CD4-positive, alpha-beta T cell treated with Interleukin-15 for 4 hours (primary cell): Measurements from ENCODE around the gene BEX5.
"Not testable (repeated sequence)": the region's sequence is repeated elsewhere in the genome, so short reads cannot be mapped to it uniquely, and the experiment has no call there.

Experiments used
- DNase-seq: peaks from one replicate; pipeline ENCODE4 v3.0.0-alpha.2; 2020; ENCODE audit warnings: low spot score

Gene BEX5

DNA sequence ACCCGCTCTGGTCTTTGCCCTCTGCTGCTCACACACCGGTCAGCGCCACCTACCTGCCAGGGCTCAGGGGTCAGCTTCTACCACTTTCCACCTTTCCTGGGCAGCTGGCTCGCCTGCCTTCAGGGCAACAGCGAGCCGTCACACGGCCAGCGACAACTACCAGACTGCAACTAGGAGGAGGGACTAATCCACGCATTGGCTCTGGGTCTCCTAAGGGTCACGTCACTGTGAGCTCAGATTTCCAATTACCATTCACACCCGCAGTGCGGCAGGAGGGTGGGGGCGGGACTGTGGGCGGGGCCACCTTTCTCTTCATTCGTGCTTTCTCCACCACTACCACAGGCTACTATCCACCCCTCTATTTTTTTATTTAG, at the start of gene BEX5:
Gene BEX5 (minus strand): TSS at position 172 of the 374 bp plus-strand sequence. CDS start 1,712 bp downstream, outside the sequence.
- peak; percentile 51 for DNase-seq

DNA sequence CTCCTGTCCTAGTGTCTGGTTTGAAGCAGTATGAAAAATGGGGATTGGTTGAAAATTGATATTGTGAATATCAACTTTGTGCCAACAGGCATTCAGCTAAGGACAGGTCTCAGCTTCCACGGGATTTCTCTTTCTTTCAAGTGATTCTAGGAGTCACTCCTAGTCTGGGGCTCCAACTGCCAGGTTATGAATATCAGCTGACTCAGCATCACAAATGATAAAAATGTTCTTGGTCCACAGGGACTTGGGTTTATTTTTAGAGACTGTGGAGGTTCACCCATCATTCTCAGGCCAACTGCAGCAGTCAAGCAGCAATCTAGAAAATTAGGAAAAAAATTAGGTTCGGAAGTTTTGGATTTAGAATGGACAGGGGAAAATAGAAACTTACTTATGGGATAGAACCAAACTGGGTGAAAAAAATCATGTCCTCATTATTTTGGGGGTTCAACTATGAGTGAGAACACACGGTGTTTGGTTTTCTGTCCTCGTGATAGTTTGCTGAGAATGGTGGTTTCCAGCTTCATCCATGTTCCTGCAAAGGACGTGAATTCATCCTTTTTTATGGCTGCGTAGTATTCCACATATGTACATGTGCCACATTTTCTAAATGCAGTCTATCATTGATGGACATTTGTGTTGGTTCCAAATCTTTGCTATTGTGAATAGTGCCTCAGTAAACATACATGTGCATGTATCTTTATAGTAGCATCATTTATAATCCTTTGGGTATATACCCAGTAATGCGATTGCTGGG, 30.4 kb upstream of the BEX5 start:
- no peak for DNase-seq

DNA sequence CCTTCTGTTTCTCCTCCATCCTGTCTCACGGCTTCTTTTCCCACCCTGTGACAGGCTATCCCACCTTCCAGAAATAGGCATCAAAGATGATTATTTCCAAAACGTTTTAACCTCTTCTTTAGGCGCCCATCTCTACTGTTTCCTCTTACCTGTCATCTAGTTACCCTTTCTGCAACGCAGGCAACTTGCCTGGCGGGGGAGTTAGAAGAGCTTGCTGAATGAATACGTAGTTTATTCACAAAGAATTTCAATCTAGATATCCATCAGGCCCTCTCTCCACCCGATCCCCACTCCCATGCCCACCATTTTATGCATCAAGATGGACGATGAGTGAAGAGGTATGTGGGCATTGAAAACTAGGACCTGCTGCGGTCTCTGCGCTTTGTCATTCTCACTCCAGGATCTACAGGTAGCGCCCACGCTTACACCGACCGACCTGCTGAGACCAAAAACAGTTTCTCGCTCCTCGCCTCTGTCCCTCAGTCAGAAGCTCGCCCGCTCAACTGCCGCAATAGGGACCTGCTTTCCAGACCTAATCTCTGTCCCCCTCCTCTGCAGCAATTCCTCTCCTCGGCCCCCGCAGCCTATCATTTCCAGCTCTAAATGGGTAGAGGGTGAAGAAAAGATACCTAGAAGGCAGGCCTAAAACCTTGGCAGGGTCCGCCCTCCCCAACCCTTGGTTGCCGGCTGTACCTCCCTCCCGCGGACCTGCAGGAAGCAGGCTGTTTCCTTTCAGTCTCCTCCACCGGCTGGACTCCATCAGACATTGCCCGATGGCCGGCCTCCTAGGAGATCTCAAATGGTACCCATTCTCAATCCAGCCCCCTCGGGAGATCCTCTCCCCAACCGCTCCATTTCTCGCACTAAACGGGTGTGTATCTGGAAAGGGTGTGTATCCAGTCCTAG, 624 bp downstream of the BEX5 start:
- peak; percentile 10 for DNase-seq

DNA sequence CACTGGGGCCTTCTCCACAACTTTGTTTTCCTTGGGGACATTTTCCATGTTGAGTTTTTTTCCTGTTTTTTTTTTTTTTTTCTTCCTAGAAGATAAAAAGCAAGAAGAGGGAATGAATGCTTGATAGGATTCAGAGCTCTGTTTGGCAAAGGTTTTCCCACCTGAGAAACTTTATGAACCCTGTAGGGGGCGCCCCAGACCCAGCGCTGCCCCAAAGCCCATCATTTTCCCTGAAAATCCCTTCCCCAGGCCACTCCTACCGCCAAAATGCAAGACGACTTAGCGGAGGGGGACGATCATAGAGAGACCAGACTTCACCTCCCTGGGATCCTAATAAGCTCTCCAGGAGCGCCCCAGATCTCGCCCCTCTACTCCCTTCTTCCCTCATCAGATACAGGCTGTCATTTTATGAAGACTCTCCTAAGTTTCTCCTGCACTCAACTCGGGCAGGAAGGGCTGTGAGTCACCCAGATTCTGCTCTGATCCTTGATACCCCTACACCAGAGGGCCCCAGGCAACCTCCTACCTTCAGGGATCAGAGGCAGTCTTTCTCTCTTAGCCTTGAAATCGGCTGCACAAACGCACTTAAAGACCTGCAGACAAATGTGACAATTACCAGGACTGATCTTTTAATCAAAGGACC, 1.4 kb downstream of the BEX5 start:
- no peak for DNase-seq

DNA sequence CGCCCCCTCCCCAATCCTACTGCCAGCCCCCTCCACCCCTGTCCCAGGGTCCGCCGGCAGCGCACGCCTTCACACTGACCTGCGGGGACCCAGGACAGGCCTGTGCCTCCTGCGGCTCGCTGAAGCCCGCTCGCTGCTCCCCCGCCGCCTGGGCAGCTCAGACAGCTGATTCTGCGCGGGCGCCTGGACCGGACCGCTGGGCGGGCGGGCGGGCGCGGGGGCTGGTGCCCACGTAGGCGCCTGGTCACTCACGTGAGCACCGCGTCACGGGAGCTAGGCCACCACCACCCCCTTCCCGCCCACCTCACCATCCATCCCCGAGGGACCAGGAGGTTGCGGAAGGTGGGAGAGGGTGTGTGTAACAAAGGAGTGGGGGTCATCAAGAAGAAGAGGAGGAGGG, 13.5 kb downstream of the BEX5 start, which contains the start of gene TCEAL6:
Gene TCEAL6 (minus strand): TSS at position 208 of the 400 bp plus-strand sequence.
- DNase-seq, result not testable (repeated sequence)

DNA sequence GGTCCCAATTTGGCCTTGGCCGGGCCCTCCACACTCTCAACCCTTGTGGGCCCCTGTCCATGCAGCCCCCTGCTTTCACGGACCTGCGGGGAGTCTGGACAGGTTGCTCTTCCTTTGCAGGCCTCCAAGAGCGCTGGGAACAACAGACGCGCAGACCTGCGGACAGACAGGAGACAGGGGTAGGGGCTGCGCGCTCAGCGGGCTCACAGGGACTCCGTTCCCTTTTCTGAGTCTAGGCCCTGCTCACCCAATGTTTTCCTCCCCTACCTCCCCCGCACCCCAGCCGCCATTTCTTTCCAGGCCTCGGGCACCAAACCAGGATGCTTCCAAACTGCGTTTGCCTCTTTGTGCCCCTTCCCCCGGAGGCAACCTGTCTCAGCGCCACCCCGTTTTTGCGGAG, 14.1 kb downstream of the BEX5 start:
- DNase-seq, result not testable (repeated sequence)

DNA sequence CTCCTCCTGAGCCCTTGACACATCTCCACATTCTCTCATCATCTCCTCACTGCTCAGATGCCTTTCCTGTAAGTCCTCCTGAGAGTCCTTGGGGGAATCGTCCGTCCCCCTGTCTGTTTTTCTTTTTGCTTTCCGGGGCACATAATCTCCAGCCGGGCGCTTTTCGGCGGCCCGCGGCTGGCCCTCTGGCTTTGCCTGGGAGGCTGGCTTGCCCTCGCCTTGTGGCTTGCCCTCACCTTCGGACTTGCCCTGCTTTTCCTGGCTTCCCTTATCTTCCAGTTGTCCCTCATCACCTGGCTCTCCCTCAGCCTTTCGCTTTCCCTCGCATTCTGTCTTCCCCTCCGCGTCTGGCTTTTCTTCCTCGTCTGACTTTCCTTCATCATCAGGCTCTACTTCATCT, 14.9 kb downstream of the BEX5 start:
- not testable (repeated sequence) for DNase-seq

DNA sequence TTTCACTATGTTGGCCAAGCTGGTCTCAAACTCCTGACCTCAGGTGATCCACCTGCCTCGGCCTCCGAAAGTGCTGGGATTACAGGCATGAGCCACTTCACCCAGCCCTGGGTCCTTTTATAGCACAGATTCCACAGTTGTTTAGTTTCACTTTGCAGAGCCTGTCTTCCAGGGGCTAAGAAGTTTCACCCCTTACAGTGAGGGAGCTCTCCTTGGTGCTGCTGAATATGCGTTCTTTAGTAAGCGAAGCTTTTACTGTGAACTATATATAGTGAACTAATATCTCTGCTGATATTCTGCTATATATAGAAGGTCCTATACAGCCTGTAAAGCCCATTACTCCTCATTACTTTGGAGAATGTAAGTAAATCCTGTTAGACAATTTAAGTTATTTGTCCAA, 17.7 kb downstream of the BEX5 start:
- no peak for DNase-seq

DNA sequence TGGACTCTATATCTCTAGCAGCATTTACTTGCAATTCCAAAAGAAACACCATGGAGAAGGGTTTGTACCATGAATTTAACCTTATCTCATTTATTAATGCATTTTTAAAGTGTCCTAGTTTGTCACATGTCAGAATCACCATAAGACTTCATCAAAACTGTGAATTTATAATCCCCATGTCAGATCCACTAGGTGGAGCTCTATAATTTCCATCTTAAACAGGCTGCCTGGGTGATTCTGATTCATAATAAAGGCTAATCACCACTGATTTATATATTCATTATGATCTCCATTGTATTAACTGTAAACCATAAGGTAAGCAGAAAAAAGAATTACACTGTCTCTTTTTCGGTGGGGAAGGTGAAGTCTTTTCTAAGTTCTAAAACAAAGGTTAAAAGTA, 26.3 kb downstream of the BEX5 start:
- no peak for DNase-seq

DNA sequence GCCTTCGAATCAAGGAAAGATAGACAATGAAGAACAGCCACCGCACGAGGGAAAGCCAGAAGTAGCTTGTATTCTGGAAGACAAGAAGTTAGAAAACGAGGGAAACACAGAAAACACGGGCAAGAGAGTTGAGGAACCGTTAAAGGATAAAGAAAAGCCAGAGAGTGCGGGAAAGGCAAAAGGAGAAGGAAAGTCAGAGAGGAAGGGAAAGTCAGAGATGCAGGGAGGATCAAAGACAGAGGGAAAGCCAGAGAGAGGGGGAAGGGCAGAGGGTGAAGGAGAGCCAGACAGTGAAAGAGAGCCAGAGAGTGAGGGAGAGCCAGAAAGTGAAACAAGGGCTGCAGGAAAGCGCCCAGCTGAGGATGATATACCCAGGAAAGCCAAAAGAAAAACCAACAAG, 28.9 kb downstream of the BEX5 start:
- no peak for DNase-seq

DNA sequence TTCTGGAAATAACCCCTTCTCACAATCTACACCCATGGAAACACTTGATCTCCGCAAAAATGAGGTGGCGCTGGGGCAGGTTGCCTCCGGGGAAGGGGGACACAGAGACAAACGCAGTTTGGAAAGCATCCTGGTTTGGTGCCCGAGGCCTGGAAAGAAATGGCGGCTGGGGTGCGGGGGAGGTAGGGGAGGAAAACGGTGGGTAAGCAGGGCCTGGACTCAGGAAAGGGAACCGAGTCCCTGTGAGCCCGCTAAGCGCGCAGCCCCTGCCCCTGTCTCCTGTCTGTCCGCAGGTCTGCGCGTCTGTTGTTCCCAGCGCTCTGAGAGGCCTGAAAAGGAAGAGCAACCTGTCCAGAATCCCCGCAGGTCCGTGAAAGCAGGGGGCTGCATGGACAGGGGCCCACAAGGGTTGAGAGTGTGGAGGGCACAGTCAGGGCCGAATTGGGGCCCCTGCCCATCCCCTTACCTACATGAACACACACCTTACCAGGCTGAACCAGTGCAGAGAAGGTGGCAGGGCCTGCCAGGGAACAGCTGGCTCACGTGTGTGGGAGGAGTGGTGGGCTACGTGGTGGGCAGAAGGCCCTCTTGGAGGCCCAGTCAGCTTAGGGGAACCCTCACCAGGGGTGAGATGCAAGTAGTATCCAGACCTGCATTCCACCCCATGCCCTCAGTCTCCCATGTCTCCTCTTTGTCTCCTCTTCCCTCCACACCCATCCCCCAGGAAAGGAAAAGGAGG, 29.5 kb downstream of the BEX5 start:
- not testable (repeated sequence) for DNase-seq

DNA sequence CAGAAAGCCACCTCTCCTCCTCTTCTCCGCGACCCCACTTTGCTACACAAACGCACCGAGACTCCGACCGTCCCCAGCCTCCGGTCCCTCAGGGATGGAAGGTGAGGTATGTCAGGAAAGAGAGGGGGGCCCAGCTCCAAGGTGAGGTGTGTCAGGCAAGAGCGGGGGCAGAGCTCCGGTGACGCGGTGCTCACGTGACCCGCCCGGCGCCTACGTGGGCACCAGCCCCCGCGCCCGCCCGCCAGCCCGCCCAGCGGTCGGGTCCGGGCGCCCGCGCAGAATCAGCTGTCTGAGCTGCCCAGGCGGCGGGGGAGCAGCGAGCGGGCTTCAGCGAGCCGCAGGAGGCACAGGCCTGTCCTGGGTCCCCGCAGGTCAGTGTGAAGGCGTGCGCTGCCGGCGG, 30.3 kb downstream of the BEX5 start, which contains the start of gene TCEAL2:
Gene TCEAL2 (plus strand): TSS at position 244 of the 400 bp plus-strand sequence. CDS start 1,152 bp downstream, outside the sequence.
- DNase-seq, result not testable (repeated sequence)

DNA sequence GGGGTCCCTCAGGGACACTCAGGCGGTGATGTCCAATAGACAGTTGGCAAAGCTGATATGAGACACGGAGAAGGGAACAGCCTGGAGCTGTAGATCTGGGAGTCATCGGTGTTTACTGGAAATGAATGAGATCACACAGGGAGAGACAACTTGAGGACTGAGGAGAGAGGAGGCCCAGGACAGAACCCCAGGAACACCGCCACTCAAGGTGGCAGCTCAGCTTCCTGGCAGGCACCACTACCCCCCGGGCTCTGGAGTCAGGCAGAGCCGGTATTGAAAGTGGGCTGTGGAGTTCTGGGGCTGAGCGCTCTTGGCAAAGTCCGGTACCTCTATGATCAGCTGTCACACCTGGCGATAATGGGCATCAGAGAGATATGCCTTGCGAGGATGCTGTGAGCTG, 30.8 kb downstream of the BEX5 start:
- not testable (repeated sequence) for DNase-seq

DNA sequence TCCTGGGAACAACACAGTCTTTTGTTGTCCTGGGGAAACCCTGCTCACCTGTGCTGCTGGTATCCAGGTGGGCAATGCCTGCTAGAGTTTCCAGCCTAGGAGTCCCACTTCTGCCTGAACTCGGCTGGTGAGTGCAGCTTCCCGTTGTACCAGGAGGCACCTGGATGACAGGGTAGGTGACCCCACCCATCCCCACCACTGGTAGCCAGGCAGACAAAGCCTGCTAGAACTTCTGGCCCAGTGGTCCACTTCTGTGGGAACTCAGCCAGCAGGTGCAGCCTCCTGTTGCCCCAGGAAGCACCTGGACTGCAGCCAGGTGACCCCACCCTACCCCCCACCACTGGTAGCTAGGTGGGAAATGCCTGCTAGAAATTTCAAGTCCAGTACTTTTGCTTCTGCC, 40.0 kb downstream of the BEX5 start:
- DNase-seq, result no peak

DNA sequence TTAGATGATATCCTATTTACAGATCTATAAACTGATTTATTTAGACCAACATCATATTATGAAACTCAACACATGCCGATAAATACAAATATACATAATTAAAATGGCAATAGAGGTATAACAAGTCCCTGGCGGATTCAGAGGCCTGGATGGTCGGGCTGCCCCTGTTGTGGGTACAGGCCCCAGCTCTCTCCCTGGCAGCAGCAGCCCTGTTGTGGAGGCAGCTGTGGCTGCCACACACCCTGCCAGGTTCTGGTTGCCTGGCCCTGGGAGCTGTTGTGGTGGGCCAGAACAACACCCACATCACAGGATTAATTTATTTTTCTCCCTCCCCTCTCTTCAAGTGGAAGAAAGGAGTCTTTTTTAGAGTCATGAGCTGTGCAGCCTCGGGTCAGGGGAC, 42.4 kb downstream of the BEX5 start:
- DNase-seq, result no peak
